KMS-11 (cell line): Measurements from ENCODE around the gene ALKAL2.

Experiments
- H2AFZ ChIP-seq: fragments of 200-600 bp; sonication (generic); 2 replicates; pipeline ENCODE4 v1.6.1; 2016; ENCODE audit warnings: antibody characterized with exemption, mixed run types, low read depth
- H3K27ac ChIP-seq: fragments of 200-600 bp; sonication (generic); 2 replicates; pipeline ENCODE4 v1.6.1; 2016; ENCODE audit warnings: mild to moderate bottlenecking, mixed run types
- H3K27me3 ChIP-seq: fragments of 200-600 bp; sonication (generic); 2 replicates; pipeline ENCODE4 v1.6.1; 2017; ENCODE audit warnings: mild to moderate bottlenecking, low read depth, mixed run types, moderate library complexity; ENCODE audit not compliant: insufficient read depth
- H3K36me3 ChIP-seq: fragments of 200-600 bp; sonication (generic); 2 replicates; pipeline ENCODE4 v1.6.1; 2017; ENCODE audit warnings: mild to moderate bottlenecking, mixed run types; ENCODE audit not compliant: insufficient read depth
- H3K4me1 ChIP-seq: fragments of 200-600 bp; sonication (generic); 2 replicates; pipeline ENCODE4 v1.6.1; 2016; ENCODE audit warnings: mild to moderate bottlenecking, low read depth, mixed run types; ENCODE audit not compliant: poor library complexity, severe bottlenecking
- H3K4me2 ChIP-seq: fragments of 200-600 bp; sonication (generic); 2 replicates; pipeline ENCODE4 v1.7.0; 2016; ENCODE audit warnings: mild to moderate bottlenecking, mixed run types
- H3K4me3 ChIP-seq: fragments of 200-600 bp; sonication (generic); IDR thresholded peaks from 2 replicates; pipeline ENCODE4 v1.6.1; 2017; ENCODE audit warnings: low read depth, low read length, mixed read lengths; ENCODE audit not compliant: insufficient read depth
- H3K79me2 ChIP-seq: fragments of 200-600 bp; sonication (generic); 2 replicates; pipeline ENCODE4 v1.6.1; 2016; ENCODE audit warnings: low read depth, mixed run types; ENCODE audit not compliant: insufficient read depth
- H3K9ac ChIP-seq: fragments of 200-600 bp; sonication (generic); 2 replicates; pipeline ENCODE4 v1.6.1; 2016; ENCODE audit warnings: mild to moderate bottlenecking, mixed run types
- H4K20me1 ChIP-seq: fragments of 200-600 bp; sonication (generic); 2 replicates; pipeline ENCODE4 v1.6.1; 2016; ENCODE audit warnings: mild to moderate bottlenecking, mixed run types; ENCODE audit not compliant: insufficient read depth
- TF ChIP-seq, protein P1 (sequence below): fragments of 200-600 bp; sonication (generic); conservative IDR thresholded peaks from 2 replicates; pipeline ENCODE4 v1.6.1; 2017; ENCODE audit warnings: low read depth, mild to moderate bottlenecking, antibody characterized with exemption, low read length, moderate library complexity, mixed read lengths

Gene ALKAL2

DNA sequence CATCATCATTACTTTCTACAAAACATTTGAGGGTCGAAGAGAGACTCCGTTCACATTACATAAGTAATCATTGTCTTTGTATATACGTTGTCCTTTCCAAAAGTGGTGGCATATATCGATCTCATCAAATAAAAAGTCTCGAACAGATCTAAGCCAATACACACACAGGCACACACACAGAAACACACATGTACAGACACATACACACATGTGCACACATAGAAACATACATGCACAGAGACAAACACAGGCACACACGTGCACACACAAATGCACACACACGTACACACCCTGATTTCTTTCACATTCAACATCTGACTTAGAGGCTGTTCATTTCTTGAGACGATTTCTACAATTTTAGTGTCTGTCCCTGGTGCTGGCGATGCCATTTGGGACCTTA lies 17.5 kb upstream of the ALKAL2 start:
- H3K4me2 ChIP-seq, result no peak overlapping the region
- H3K79me2 ChIP-seq, result no peaks in the 10 kb centered on the region
- H3K27ac ChIP-seq, result no peak overlapping the region
- no peak overlapping the region for H3K4me3 ChIP-seq
- no peaks in the 10 kb centered on the region for H3K4me1 ChIP-seq
- no peaks in the 10 kb centered on the region for H3K36me3 ChIP-seq
- TF ChIP-seq, protein P1, sequence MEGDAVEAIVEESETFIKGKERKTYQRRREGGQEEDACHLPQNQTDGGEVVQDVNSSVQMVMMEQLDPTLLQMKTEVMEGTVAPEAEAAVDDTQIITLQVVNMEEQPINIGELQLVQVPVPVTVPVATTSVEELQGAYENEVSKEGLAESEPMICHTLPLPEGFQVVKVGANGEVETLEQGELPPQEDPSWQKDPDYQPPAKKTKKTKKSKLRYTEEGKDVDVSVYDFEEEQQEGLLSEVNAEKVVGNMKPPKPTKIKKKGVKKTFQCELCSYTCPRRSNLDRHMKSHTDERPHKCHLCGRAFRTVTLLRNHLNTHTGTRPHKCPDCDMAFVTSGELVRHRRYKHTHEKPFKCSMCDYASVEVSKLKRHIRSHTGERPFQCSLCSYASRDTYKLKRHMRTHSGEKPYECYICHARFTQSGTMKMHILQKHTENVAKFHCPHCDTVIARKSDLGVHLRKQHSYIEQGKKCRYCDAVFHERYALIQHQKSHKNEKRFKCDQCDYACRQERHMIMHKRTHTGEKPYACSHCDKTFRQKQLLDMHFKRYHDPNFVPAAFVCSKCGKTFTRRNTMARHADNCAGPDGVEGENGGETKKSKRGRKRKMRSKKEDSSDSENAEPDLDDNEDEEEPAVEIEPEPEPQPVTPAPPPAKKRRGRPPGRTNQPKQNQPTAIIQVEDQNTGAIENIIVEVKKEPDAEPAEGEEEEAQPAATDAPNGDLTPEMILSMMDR, result no peak
- no peak overlapping the region for H3K9ac ChIP-seq
- no peaks in the 10 kb centered on the region for H4K20me1 ChIP-seq
- H2AFZ ChIP-seq, result no peak overlapping the region
- H3K27me3 ChIP-seq, result no peaks in the 10 kb centered on the region

DNA sequence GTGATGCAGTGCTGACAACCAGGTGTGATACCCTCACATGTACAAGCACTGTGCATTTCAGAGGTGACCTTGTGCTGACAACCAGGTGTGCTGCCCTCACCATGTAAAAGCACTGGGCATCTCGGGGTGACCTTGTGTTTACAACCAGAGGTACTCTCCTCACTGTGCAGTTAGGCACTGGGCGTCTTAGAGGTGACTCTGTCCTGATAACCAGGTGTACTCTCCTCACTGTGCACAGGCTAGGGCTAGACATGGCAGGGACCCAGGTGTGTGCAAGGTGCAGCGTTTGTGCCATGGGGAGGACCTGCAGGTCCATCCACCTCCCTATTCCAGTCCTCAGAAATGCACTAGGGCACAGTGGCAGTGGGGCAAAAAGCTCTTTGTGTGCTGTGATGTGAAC lies 8.5 kb upstream of the ALKAL2 start:
- no peaks in the 10 kb centered on the region for H3K36me3 ChIP-seq
- no peaks in the 10 kb centered on the region for H3K79me2 ChIP-seq
- no peak overlapping the region for H3K4me3 ChIP-seq
- no peak overlapping the region for H3K4me2 ChIP-seq
- TF ChIP-seq, protein P1, result no peak
- no peak overlapping the region for H3K9ac ChIP-seq
- no peak overlapping the region for H2AFZ ChIP-seq
- no peak overlapping the region for H3K27ac ChIP-seq
- no peaks in the 10 kb centered on the region for H4K20me1 ChIP-seq
- H3K27me3 ChIP-seq, result no peaks in the 10 kb centered on the region
- no peaks in the 10 kb centered on the region for H3K4me1 ChIP-seq

DNA sequence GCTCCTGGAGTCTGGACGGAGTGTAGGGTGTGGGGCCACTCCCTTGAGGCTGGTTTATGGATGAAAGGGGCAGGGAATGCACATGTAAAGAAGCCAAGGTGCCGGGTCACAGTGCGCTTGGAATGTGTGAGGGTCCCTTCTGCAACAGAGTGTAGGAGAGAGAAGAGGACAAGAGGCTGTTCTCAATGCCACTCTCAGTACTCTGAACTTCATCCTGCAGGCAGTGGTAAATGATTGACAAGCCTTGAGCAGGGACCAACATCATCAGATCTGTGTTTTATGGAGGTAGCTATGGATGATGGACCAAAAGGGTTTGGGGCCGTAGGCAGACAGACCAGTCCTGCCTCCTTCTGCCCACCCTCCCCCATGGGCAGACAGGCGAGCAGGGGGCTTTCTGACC lies 7.2 kb upstream of the ALKAL2 start:
- no peak overlapping the region for H3K27ac ChIP-seq
- H3K79me2 ChIP-seq, result no peaks in the 10 kb centered on the region

DNA sequence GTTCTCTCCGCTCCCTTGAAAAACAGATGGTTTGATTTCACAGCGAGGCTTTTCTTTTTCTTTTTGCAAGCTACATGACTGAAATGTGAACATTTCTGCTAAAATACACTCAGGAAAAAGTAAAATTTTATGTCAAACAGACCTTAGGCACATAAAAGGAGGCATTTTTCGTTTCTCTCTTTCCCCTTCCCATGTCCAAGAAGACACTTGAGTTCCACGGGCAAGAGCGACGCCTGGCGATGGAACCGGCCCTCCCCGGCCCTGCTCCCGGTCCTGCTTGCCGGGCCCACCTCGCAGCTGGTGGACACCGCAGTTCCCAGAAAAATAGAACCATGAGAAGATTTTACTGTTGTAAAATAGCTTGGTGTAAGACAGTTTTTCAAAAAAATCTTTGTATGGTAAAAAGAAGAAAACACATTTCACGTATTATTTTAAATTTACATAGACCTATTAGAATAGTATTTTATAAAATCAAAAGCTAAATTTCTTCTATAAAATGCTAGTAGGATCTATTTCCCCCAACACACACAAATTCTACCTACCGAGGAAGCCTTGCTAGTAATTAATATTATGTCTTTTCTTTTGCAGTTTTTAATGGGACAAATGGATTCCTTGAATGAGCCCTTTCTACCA lies 2.3 kb upstream of the ALKAL2 start:
- no peaks in the 10 kb centered on the region for H4K20me1 ChIP-seq
- no peak overlapping the region for H3K27ac ChIP-seq
- TF ChIP-seq, protein P1, result 0 out of 2 replicates have a peak, but pooled peaks have one; percentile 21
- no peak overlapping the region for H3K9ac ChIP-seq
- H3K79me2 ChIP-seq, result no peaks in the 10 kb centered on the region
- H2AFZ ChIP-seq, result no peak overlapping the region
- no peak overlapping the region for H3K4me2 ChIP-seq
- no peaks in the 10 kb centered on the region for H3K4me1 ChIP-seq
- no peak overlapping the region for H3K4me3 ChIP-seq
- H3K36me3 ChIP-seq, result no peaks in the 10 kb centered on the region
- H3K27me3 ChIP-seq, result no peaks in the 10 kb centered on the region

More for the DNA sequence above, 7.2 kb upstream of the ALKAL2 start:
- H3K9ac ChIP-seq, result no peak overlapping the region
- no peak overlapping the region for H3K4me3 ChIP-seq
- no peaks in the 10 kb centered on the region for H3K27me3 ChIP-seq
- H3K4me2 ChIP-seq, result no peak overlapping the region
- no peak overlapping the region for H2AFZ ChIP-seq
- no peaks in the 10 kb centered on the region for H3K4me1 ChIP-seq
- H4K20me1 ChIP-seq, result no peaks in the 10 kb centered on the region
- H3K36me3 ChIP-seq, result no peaks in the 10 kb centered on the region
- TF ChIP-seq, protein P1, result no peak
